Mucosa of gallbladder (tissue), 1 donor: Measurements from ENCODE around the gene HHIP. TPM values are rescaled to one million over a fixed set of nuclear protein-coding genes. Genes with fewer than 3 reads are reported as not detected.

Source experiments
- DNase-seq: peaks from one replicate; pipeline ENCODE4 v3.0.0-alpha.2; 2020; ENCODE audit warnings: low spot score
- total RNA-seq: library from RNA; stranded (reverse); gene quantifications from one replicate; pipeline ENCODE4 v1.2.1, GENCODE V29; 2021
- donor health status: DM: no; HTN: no; CAD: no.

HHIP gene
- total RNA-seq, 1 donor from 2014 or later, result 9.5 TPM

GRCh38 chr4:144705601-144706590 lies 59.9 kb downstream of the HHIP start:
- no peak for DNase-seq

- DNase-seq, result no peak
Measured at GRCh38 chr4:144709159-144709558, 63.2 kb downstream of the HHIP start.

- peak; percentile 73 for DNase-seq
Measured at GRCh38 chr4:144709793-144710525, 64.0 kb downstream of the HHIP start.

- no peak for DNase-seq
Measured at GRCh38 chr4:144710526-144710912, 64.6 kb downstream of the HHIP start.

GRCh38 chr4:144711700-144712456 lies 65.9 kb downstream of the HHIP start:
- no peak for DNase-seq

GRCh38 chr4:144712775-144713174 lies 66.8 kb downstream of the HHIP start:
- DNase-seq, result no peak

- DNase-seq, result no peak
Measured at GRCh38 chr4:144714166-144714565, 68.2 kb downstream of the HHIP start.

- DNase-seq, result no peak
Measured at GRCh38 chr4:144715230-144715629, 69.3 kb downstream of the HHIP start.

GRCh38 chr4:144716778-144717177 lies 70.8 kb downstream of the HHIP start:
- DNase-seq, result no peak

GRCh38 chr4:144718958-144719512 lies 73.1 kb downstream of the HHIP start:
- DNase-seq, result no peak

GRCh38 chr4:144720491-144720890 lies 74.5 kb downstream of the HHIP start:
- DNase-seq, result no peak

- no peak for DNase-seq
Measured at GRCh38 chr4:144721994-144722393, 76.0 kb downstream of the HHIP start.

- DNase-seq, result no peak
Measured at GRCh38 chr4:144723471-144723870, 77.5 kb downstream of the HHIP start.

- no peak for DNase-seq
Measured at GRCh38 chr4:144729175-144729574, 83.2 kb downstream of the HHIP start.

- no peak for DNase-seq
Measured at GRCh38 chr4:144732584-144733428, 86.8 kb downstream of the HHIP start.

- DNase-seq, result no peak
Measured at GRCh38 chr4:144733566-144733965, 87.6 kb downstream of the HHIP start.

- DNase-seq, result no peak
Measured at GRCh38 chr4:144734522-144734921, 88.6 kb downstream of the HHIP start.

- no peak for DNase-seq
Measured at GRCh38 chr4:144738649-144739048, 92.7 kb downstream of the HHIP start.

- no peak for DNase-seq
Measured at GRCh38 chr4:144739511-144740033, 93.6 kb downstream of the HHIP start.

- no peak for DNase-seq
Measured at GRCh38 chr4:144740316-144740715, 94.4 kb downstream of the HHIP start.
